K562 treated with DMSO at 1 percent for 4 hours (cell line): Measurements from ENCODE around the gene ZNF804A. TPM values are rescaled to one million over a fixed set of nuclear protein-coding genes. Genes with fewer than 3 reads are reported as not detected.

Experiments used
- total RNA-seq: library from RNA; unstranded; fragments of 300-600 nt; gene quantifications from 2 replicates; pipeline ENCODE4 v1.2.3, GENCODE V29; 2022; ENCODE audit not compliant: insufficient read depth

ZNF804A gene
- 0.43 and 0.86 TPM in 2 replicates for total RNA-seq

GRCh38 chr2:184598316-184599053, at the start of gene ZNF804A:
Gene ZNF804A, plus strand, starts transcription at chr2:184598529. Its CDS starts 431 bp downstream, at chr2:184598960.

